Stomach (tissue), 19 donors: Measurements from ENCODE around the gene RASSF10. TPM values are rescaled to one million over a fixed set of nuclear protein-coding genes. Genes with fewer than 3 reads are reported as not detected.

Source experiments
- DNase-seq, 2 donors: peaks; one replicate each; pipeline versions ENCODE4 v3.0.0 to v3.0.0-alpha.2; 2013 to 2019
- H3K27ac ChIP-seq, 5 donors: fragments of 200-600 bp in 4 of 5; sonication (generic) in 4 of 5; one replicate each; pipeline ENCODE4 v1.5.1; 2013 to 2019; ENCODE audit warnings: mild to moderate bottlenecking in 1 of 5, moderate library complexity in 1 of 5
- H3K27me3 ChIP-seq, 3 donors: fragments of 200-600 bp; sonication (generic); one replicate each; pipeline ENCODE4 v1.5.1; 2017 to 2019; ENCODE audit warnings: mixed run types in 1 of 3
- H3K36me3 ChIP-seq, 4 donors: fragments of 200-600 bp; sonication (generic); 1 replicate in 3 of 4; 2 replicates in 1 of 4; pipeline ENCODE4 v1.5.1; 2016 to 2019
- H3K4me1 ChIP-seq, 4 donors: fragments of 200-600 bp; sonication (generic); one replicate each; pipeline ENCODE4 v1.5.1; 2016 to 2019
- H3K4me3 ChIP-seq, 4 donors: fragments of 200-600 bp; sonication (generic) in 3 of 4; one replicate each; pipeline ENCODE4 v1.5.1; 2016 to 2019; ENCODE audit warnings: mild to moderate bottlenecking in 1 of 4
- H3K9me3 ChIP-seq, 4 donors: fragments of 200-600 bp; sonication (generic); one replicate each; pipeline ENCODE4 v1.5.1; 2016 to 2019
- EP300 ChIP-seq: sonication (generic); formaldehyde crosslinking; IDR thresholded peaks from one replicate; pipeline ENCODE4 v1.6.1; 2017; ENCODE audit warnings: antibody characterized with exemption
- POLR2A ChIP-seq, 4 donors: fragments of 450-650 bp; IDR thresholded peaks; one replicate each; pipeline ENCODE4 v1.6.1; 2016; ENCODE audit warnings: antibody characterized with exemption in 4 of 4, control low read depth in 2 of 4, mild to moderate bottlenecking in 1 of 4, moderate library complexity in 1 of 4
- POLR2AphosphoS5 ChIP-seq, 3 donors: sonication (generic); formaldehyde crosslinking; IDR thresholded peaks; one replicate each; pipeline ENCODE4 v1.6.1; 2016; ENCODE audit warnings: antibody characterized with exemption in 3 of 3
- WGBS, 5 donors: extraction: QIAGEN DNeasy Blood & Tissue Kit in 3 of 5; methylation state at CpG; one replicate each; pipeline versions ENCODE4 v1.1.5 to v1.1.7; 2013 to 2018; 5-methylcytosine and 5-hydroxymethylcytosine counted together
- intact Hi-C: fragments of 100-400 bp; cut with DNase I; formaldehyde crosslinking; loops from one replicate; pipeline ENCODE4 v1.15.1; 2023; ENCODE audit warnings: low total_unique reads
- long read RNA-seq, 10 donors: transcript quantifications; one replicate each; lab custom pipeline, GENCODE V29; 2026
- polyA plus RNA-seq, 3 donors: library from polyadenylated mRNA; stranded (reverse); fragments of 200-250 nt; gene quantifications; one replicate each; pipeline ENCODE4 v1.2.3, GENCODE V29; 2013
- total RNA-seq, 5 donors: library from RNA; depleted of rRNA; stranded (reverse); fragments of >200 nt; gene quantifications; one replicate each; pipeline versions ENCODE4 v1.1.0 to v1.2.3, GENCODE V29; 2014 to 2016
- TF ChIP-seq, protein P1 (sequence below), 7 experiments: fragments of 450-650 bp in 4 of 7; fragments of 200-600 bp in 3 of 7; sonication (generic) in 3 of 7; IDR thresholded peaks; one replicate each; pipeline ENCODE4 v1.5.1; 2016 to 2019; ENCODE audit warnings: antibody characterized with exemption in 7 of 7, control low read depth in 2 of 7, mild to moderate bottlenecking in 1 of 7
- donor health status: healthy with polysubstance abuse.
- donor health status: Bipolar disorder and iron deficiency.
- donor health status: healthy.

RASSF10 gene
- 1 to 10 TPM in 3 of 5 donors, under 1 TPM in 2; 0.58 to 7.0 (median 2.2) TPM for total RNA-seq
- 1 to 10 TPM in 2 of 3 donors, under 1 TPM in 1; 0.92 to 4.5 (median 2.9) TPM for polyA plus RNA-seq
- long read RNA-seq, donor 1, transcript RASSF10-201 (1 exons, 2,530 nt): major isoform, 5 of 5 reads
- long read RNA-seq, donor 1, partial matches to known transcripts: 0 of 5 reads
- long read RNA-seq, donor 1, other reads (novel, unspliced or antisense): 0 of 5 reads
- long read RNA-seq, donor 2, partial matches to known transcripts: 0 of 3 reads
- long read RNA-seq, donor 2, other reads (novel, unspliced or antisense): 0 of 3 reads
- long read RNA-seq, donor 3, partial matches to known transcripts: 0 of 3 reads
- long read RNA-seq, donor 3, other reads (novel, unspliced or antisense): 0 of 3 reads
- long read RNA-seq, donor 4: 0 reads
- long read RNA-seq, donor 5, transcript RASSF10-201 (1 exons, 2,530 nt): major isoform, 5 of 5 reads
- long read RNA-seq, donor 5, partial matches to known transcripts: 0 of 5 reads
- long read RNA-seq, donor 5, other reads (novel, unspliced or antisense): 0 of 5 reads
- long read RNA-seq, donor 6, transcript RASSF10-201 (1 exons, 2,530 nt): major isoform, 12 of 12 reads
- long read RNA-seq, donor 6, partial matches to known transcripts: 0 of 12 reads
- long read RNA-seq, donor 6, other reads (novel, unspliced or antisense): 0 of 12 reads
- long read RNA-seq, donor 7, transcript RASSF10-201 (1 exons, 2,530 nt): major isoform, 5 of 5 reads
- long read RNA-seq, donor 7, partial matches to known transcripts: 0 of 5 reads
- long read RNA-seq, donor 7, other reads (novel, unspliced or antisense): 0 of 5 reads
- long read RNA-seq, donor 8, transcript RASSF10-201 (1 exons, 2,530 nt): major isoform, 7 of 7 reads
- long read RNA-seq, donor 8, partial matches to known transcripts: 0 of 7 reads
- long read RNA-seq, donor 8, other reads (novel, unspliced or antisense): 0 of 7 reads
- long read RNA-seq, donor 9, transcript RASSF10-201 (1 exons, 2,530 nt): major isoform, 8 of 8 reads
- long read RNA-seq, donor 9, partial matches to known transcripts: 0 of 8 reads
- long read RNA-seq, donor 9, other reads (novel, unspliced or antisense): 0 of 8 reads
- long read RNA-seq, donor 10, partial matches to known transcripts: 0 of 1 reads
- long read RNA-seq, donor 10, other reads (novel, unspliced or antisense): 0 of 1 reads

DNA sequence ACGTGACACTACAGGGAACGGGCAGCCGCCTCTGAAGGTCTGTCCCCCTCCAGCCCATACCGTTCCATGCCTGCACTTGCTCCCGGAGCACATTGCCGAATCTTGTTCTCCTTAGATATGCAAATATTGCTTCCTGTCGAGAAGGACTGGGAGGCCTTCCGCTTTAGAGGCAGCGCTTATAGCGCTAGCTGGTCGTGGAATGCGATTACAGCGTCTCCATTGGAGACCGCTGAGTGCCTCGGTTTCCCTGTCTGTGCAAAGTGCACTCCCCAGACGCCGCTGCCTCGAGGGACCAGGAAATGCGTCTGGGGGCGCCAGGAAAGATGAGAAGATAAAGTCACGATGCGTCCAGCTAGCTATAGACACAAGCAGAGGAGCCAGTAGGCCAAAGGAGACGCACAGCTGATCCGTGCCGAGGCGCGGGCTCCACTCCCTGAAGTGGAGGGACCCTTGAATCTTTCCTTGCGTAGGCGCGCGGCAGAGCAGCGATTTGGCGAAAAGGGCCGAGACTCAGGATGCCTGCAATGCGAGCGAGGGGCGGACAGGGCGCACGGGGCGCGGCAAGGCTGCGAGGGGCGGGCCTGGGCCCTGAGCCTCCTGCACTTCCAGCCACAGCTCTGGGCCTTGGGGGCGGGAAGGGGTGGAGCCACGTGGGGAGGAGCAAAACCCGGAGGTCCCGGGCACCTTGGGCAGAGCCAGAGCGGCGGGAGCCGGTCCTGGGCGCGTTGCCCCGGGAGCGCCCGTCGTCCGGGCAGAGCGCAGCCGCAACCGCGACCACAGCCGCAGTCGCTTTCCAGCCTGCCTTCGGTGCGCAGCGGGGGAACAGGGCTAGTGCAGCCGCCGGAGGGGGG, at the start of gene RASSF10:
TSS of gene RASSF10 (plus strand) at position 692 of the 851 bp plus-strand sequence. CDS start 261 bp downstream, outside the sequence.
- Histone ChIP-seq H3K4me1 (peaks cover 33 to 72% (median 56%) of the 10 kb centered on the region in 4 donors), H3K27ac (peak within 1 kb of the TSS; percentile 81 to 88 (median 83)), H3K27me3 (peaks cover 12 to 90% (median 34%) of the 10 kb centered on the region in 3 donors), H3K4me3 (peak within 1 kb of the TSS; percentile 49 to 64 (median 54)), H3K36me3 (no peaks in the 10 kb centered on the region), H3K9me3 (no peaks in the 10 kb centered on the region)
- intact Hi-C loops: no loop called here
- 1 to 4% (median 2%) methylated on average over 41 to 68 of the region's 68 CpGs for WGBS, 5 donors
- TF ChIP-seq POLR2AphosphoS5 (IDR thresholded peaks at IDR 0.05) (peak; percentile 16 to 94 (median 92)), POLR2A (IDR thresholded peaks at IDR 0.05) (peak in 1 of 4 donors; percentile 81), EP300 (no peak)
- TF ChIP-seq, protein P1, sequence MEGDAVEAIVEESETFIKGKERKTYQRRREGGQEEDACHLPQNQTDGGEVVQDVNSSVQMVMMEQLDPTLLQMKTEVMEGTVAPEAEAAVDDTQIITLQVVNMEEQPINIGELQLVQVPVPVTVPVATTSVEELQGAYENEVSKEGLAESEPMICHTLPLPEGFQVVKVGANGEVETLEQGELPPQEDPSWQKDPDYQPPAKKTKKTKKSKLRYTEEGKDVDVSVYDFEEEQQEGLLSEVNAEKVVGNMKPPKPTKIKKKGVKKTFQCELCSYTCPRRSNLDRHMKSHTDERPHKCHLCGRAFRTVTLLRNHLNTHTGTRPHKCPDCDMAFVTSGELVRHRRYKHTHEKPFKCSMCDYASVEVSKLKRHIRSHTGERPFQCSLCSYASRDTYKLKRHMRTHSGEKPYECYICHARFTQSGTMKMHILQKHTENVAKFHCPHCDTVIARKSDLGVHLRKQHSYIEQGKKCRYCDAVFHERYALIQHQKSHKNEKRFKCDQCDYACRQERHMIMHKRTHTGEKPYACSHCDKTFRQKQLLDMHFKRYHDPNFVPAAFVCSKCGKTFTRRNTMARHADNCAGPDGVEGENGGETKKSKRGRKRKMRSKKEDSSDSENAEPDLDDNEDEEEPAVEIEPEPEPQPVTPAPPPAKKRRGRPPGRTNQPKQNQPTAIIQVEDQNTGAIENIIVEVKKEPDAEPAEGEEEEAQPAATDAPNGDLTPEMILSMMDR (IDR thresholded peaks at IDR 0.05): no peak
- peak; percentile 94 to 96 for DNase-seq

DNA sequence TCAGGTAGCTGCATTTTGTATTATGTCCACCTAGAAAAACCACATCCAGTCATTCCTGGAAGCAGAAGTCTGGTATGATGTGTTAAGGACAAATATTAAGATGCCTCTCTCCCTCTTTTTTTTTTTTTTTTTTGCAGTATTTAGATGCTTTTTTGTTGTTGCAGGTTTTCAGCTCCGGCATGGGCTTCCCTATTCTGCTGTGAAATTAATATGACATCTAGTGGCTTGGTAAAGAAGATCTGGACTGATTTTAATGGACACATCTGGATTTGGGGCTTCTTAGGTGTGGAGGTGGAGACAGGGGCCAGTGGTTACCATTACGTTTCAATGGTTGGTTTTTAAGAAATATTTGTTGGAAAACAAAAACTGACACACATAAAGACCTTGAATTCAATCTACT, 47.5 kb upstream of the RASSF10 start:
- intact Hi-C loops: loop anchor here (10.0 kb wide), 1 partner anchor 193 kb away; no protein-coding TSS in a partner anchor
- WGBS, 5 donors: 69 to 87% (median 78%) methylated on average over 2 of the region's 2 CpGs

DNA sequence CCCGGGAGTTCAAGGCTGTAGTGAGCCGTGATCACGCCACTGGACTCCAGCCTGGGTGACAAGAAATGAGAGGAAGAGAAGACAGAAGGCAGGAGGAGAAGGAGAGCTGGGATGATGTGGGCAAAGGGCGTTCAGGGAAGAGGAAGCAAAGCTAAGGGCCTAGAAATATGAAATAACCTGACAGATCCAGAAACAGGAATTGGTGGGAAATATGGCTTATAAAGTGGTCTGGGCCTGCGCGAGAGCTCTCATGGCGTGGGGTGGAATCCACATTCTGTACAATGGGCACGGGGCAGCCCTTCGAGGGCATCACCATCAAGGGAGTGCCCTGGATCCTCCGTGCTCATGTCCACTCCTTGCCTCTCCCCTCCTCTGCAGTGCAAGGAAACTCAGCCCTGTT, 46.8 kb upstream of the RASSF10 start:
- DNase-seq: no peak
- WGBS, 5 donors: 85 to 96% (median 94%) methylated on average over 10 of the region's 10 CpGs
- Histone ChIP-seq H3K27ac (no peak overlapping the region), H3K4me1 (peaks cover 0 to 7% (median 3%) of the 10 kb centered on the region in 4 donors), H3K9me3 (no peaks in the 10 kb centered on the region), H3K27me3 (peaks cover 0 to 16% (median 0%) of the 10 kb centered on the region in 3 donors), H3K36me3 (no peaks in the 10 kb centered on the region), H3K4me3 (no peak overlapping the region)
- TF ChIP-seq POLR2AphosphoS5 (IDR thresholded peaks at IDR 0.05) (no peak), POLR2A (IDR thresholded peaks at IDR 0.05) (no peak), EP300 (no peak)
- TF ChIP-seq, protein P1 (IDR thresholded peaks at IDR 0.05): no peak
- intact Hi-C loops: loop anchor here (10.0 kb wide), 1 partner anchor 192 kb away; no protein-coding TSS in a partner anchor

More for the DNA sequence above, 47.5 kb upstream of the RASSF10 start:
- no peak overlapping the region for H3K27ac ChIP-seq
- H3K4me1 ChIP-seq: peaks cover 0 to 7% (median 3%) of the 10 kb centered on the region in 4 donors
- H3K4me3 ChIP-seq: no peak overlapping the region
- TF ChIP-seq EP300 (no peak), POLR2AphosphoS5 (IDR thresholded peaks at IDR 0.05) (no peak), POLR2A (IDR thresholded peaks at IDR 0.05) (no peak)
- TF ChIP-seq, protein P1 (IDR thresholded peaks at IDR 0.05): no peak
- no peaks in the 10 kb centered on the region for H3K36me3 ChIP-seq
- H3K9me3 ChIP-seq: no peaks in the 10 kb centered on the region
- peaks cover 0 to 14% (median 0%) of the 10 kb centered on the region in 3 donors for H3K27me3 ChIP-seq
- DNase-seq: no peak
